Cardiac fibroblast (primary cell): Measurements from ENCODE around the gene PPARD.

Experiments used
- DNase-seq, 2 donors: peaks; one replicate each; pipeline versions ENCODE4 v3.0.0 to v3.0.0-alpha.2; 2010; ENCODE audit warnings: low read depth in 2 of 2
- H3K4me3 ChIP-seq, 2 donors: replicated peaks in 1 of 2; 1 replicate in 1 of 2; 2 replicates in 1 of 2; pipeline ENCODE4 v1.5.1; 2011; ENCODE audit warnings: low read depth in 2 of 2, low read length in 2 of 2, mild to moderate bottlenecking in 2 of 2, moderate library complexity in 1 of 2
- CTCF ChIP-seq: IDR thresholded peaks from one replicate; pipeline ENCODE4 v1.5.1; 2011; ENCODE audit warnings: low read depth, mild to moderate bottlenecking, low read length, inconsistent platforms

Gene PPARD

GRCh38 chr6:35297601-35298481 lies 44.5 kb upstream of the PPARD start, which contains the start of gene DEF6:
Gene DEF6 (plus strand): TSS chr6:35297818. CDS start chr6:35297857, 39 bp downstream.
- peak; percentile 69 for TF ChIP-seq CTCF
- DNase-seq = peak; percentile 79 to 87

GRCh38 chr6:35298625-35299140 lies 43.7 kb upstream of the PPARD start:
- no peak for TF ChIP-seq CTCF
- DNase-seq = no peak
- H3K4me3 ChIP-seq = no peak overlapping the region

More at GRCh38 chr6:35297601-35298481, 44.5 kb upstream of the PPARD start, which contains the start of gene DEF6:
- H3K4me3 ChIP-seq = peak within 1 kb of the TSS; percentile 17 to 38

- no peak overlapping the region for H3K4me3 ChIP-seq
- TF ChIP-seq CTCF = no peak
- DNase-seq = no peak
These were observed 42.7 kb upstream of the PPARD start for GRCh38 chr6:35299674-35300073.

GRCh38 chr6:35300848-35301247 lies 41.5 kb upstream of the PPARD start:
- DNase-seq = no peak
- no peak overlapping the region for H3K4me3 ChIP-seq
- no peak for TF ChIP-seq CTCF

- peak; percentile 9 to 28 for DNase-seq
- no peak for TF ChIP-seq CTCF
- H3K4me3 ChIP-seq = no peak overlapping the region
These were observed 39.6 kb upstream of the PPARD start for GRCh38 chr6:35302604-35303241.

- H3K4me3 ChIP-seq = no peak overlapping the region
- no peak for DNase-seq
- TF ChIP-seq CTCF = no peak
These were observed 38.1 kb upstream of the PPARD start for GRCh38 chr6:35304299-35304698.
